Skeletal muscle satellite cell (primary cell): ENCODE measurements around the gene UQCRFS1. TPM values are rescaled to one million over a fixed set of nuclear protein-coding genes. Genes with fewer than 3 reads are reported as not detected.
"Not testable (repeated sequence)": the region's sequence is repeated elsewhere in the genome, so short reads cannot be mapped to it uniquely, and the experiment has no call there.

Source experiments
- H3K27me3 ChIP-seq: 2 replicates; pipeline ENCODE4 v1.7.0; 2013; ENCODE audit warnings: low read length; ENCODE audit not compliant: control insufficient read depth, insufficient read depth
- H3K36me3 ChIP-seq: 2 replicates; pipeline ENCODE4 v1.7.0; 2013; ENCODE audit warnings: mild to moderate bottlenecking, control low read depth, low read length; ENCODE audit not compliant: insufficient read depth
- H3K4me1 ChIP-seq: 2 replicates; pipeline ENCODE4 v1.7.0; 2013; ENCODE audit warnings: low read length; ENCODE audit not compliant: control insufficient read depth, insufficient read depth
- H3K4me2 ChIP-seq: 2 replicates; pipeline ENCODE4 v1.7.0; 2013; ENCODE audit warnings: mild to moderate bottlenecking, low read length
- H3K4me3 ChIP-seq: 2 replicates; pipeline ENCODE4 v1.7.0; 2013; ENCODE audit warnings: low read length
- H3K9ac ChIP-seq: 2 replicates; pipeline ENCODE4 v1.7.0; 2013; ENCODE audit warnings: mild to moderate bottlenecking, low read depth, low read length, moderate library complexity
- H3K9me3 ChIP-seq: replicated peaks from 2 replicates; pipeline ENCODE4 v1.7.0; 2013; ENCODE audit warnings: mild to moderate bottlenecking, control low read depth, low read length
- total RNA-seq: library from RNA; depleted of rRNA; stranded (reverse); fragments of >200 nt; gene quantifications from 2 replicates; pipeline ENCODE4 v1.2.3, GENCODE V29; 2012; rRNA removed

UQCRFS1 gene
- 37.8 and 38.7 TPM in 2 replicates for total RNA-seq

GRCh38 chr19:29212648-29213573 lies at the start of gene UQCRFS1:
Gene UQCRFS1 (minus strand): TSS chr19:29213151. CDS start chr19:29213118, 33 bp downstream.
- H3K9ac ChIP-seq, result peak within 1 kb of the TSS; percentile 99
- H3K4me3 ChIP-seq, result peak within 1 kb of the TSS; percentile 95
- H3K36me3 ChIP-seq, result no peaks in the 10 kb centered on the region
- no peaks in the 10 kb centered on the region for H3K9me3 ChIP-seq
- H3K4me2 ChIP-seq, result peak within 1 kb of the TSS; percentile 98
- H3K27me3 ChIP-seq, result peaks cover 6% of the 10 kb centered on the region
- peaks cover 10% of the 10 kb centered on the region for H3K4me1 ChIP-seq

GRCh38 chr19:29262085-29262484 lies 49.1 kb upstream of the UQCRFS1 start:
- Histone ChIP-seq H3K27me3 (peaks cover 9% of the 10 kb centered on the region), H3K9ac (no peak overlapping the region), H3K4me1 (no peaks in the 10 kb centered on the region), H3K4me3 (no peak overlapping the region), H3K4me2 (no peak overlapping the region), H3K36me3 (no peaks in the 10 kb centered on the region), H3K9me3 (no peaks in the 10 kb centered on the region)

GRCh38 chr19:29260477-29261317 lies 47.7 kb upstream of the UQCRFS1 start:
- H3K4me2 ChIP-seq, result no peak overlapping the region
- H3K4me1 ChIP-seq, result no peaks in the 10 kb centered on the region
- peaks cover 9% of the 10 kb centered on the region for H3K27me3 ChIP-seq
- no peak overlapping the region for H3K9ac ChIP-seq
- no peaks in the 10 kb centered on the region for H3K9me3 ChIP-seq
- H3K4me3 ChIP-seq, result no peak overlapping the region
- no peaks in the 10 kb centered on the region for H3K36me3 ChIP-seq

GRCh38 chr19:29259867-29260281 lies 46.9 kb upstream of the UQCRFS1 start:
- no peaks in the 10 kb centered on the region for H3K36me3 ChIP-seq
- H3K4me1 ChIP-seq, result no peaks in the 10 kb centered on the region
- no peak overlapping the region for H3K4me3 ChIP-seq
- H3K9ac ChIP-seq, result no peak overlapping the region
- no peaks in the 10 kb centered on the region for H3K9me3 ChIP-seq
- H3K4me2 ChIP-seq, result no peak overlapping the region
- peaks cover 9% of the 10 kb centered on the region for H3K27me3 ChIP-seq

- Histone ChIP-seq H3K4me3 (no peak overlapping the region), H3K4me2 (no peak overlapping the region), H3K9ac (no peak overlapping the region), H3K4me1 (no peaks in the 10 kb centered on the region), H3K36me3 (no peaks in the 10 kb centered on the region), H3K9me3 (no peaks in the 10 kb centered on the region), H3K27me3 (peaks cover 9% of the 10 kb centered on the region)
These were observed 46.2 kb upstream of the UQCRFS1 start for GRCh38 chr19:29259153-29259552.

- H3K36me3 ChIP-seq, result no peaks in the 10 kb centered on the region
- H3K27me3 ChIP-seq, result no peaks in the 10 kb centered on the region
- H3K4me3 ChIP-seq, result no peak overlapping the region
- H3K4me2 ChIP-seq, result no peak overlapping the region
- no peak overlapping the region for H3K9ac ChIP-seq
- H3K4me1 ChIP-seq, result no peaks in the 10 kb centered on the region
- no peaks in the 10 kb centered on the region for H3K9me3 ChIP-seq
These were observed 43.6 kb upstream of the UQCRFS1 start for GRCh38 chr19:29256516-29256915.

- Histone ChIP-seq H3K9me3 (no peaks in the 10 kb centered on the region), H3K36me3 (no peaks in the 10 kb centered on the region), H3K4me1 (no peaks in the 10 kb centered on the region), H3K4me2 (no peak overlapping the region), H3K27me3 (no peaks in the 10 kb centered on the region), H3K4me3 (no peak overlapping the region), H3K9ac (no peak overlapping the region)
These were observed 43.0 kb upstream of the UQCRFS1 start for GRCh38 chr19:29255912-29256311.

- H3K27me3 ChIP-seq, result no peaks in the 10 kb centered on the region
- H3K9me3 ChIP-seq, result no peaks in the 10 kb centered on the region
- H3K4me1 ChIP-seq, result no peaks in the 10 kb centered on the region
- no peaks in the 10 kb centered on the region for H3K36me3 ChIP-seq
- no peak overlapping the region for H3K9ac ChIP-seq
- H3K4me3 ChIP-seq, result no peak overlapping the region
- H3K4me2 ChIP-seq, result no peak overlapping the region
These were observed 42.1 kb upstream of the UQCRFS1 start for GRCh38 chr19:29255006-29255405.

- H3K36me3 ChIP-seq, H3K9me3 ChIP-seq, H3K4me2 ChIP-seq, H3K4me1 ChIP-seq, H3K4me3 ChIP-seq, H3K27me3 ChIP-seq, H3K9ac ChIP-seq: not testable (repeated sequence)
These were observed 36.8 kb upstream of the UQCRFS1 start for GRCh38 chr19:29249798-29250197.

- Histone ChIP-seq H3K9me3 (no peaks in the 10 kb centered on the region), H3K4me3 (no peak overlapping the region), H3K36me3 (no peaks in the 10 kb centered on the region), H3K4me1 (no peaks in the 10 kb centered on the region), H3K4me2 (no peak overlapping the region), H3K27me3 (peaks cover 9% of the 10 kb centered on the region), H3K9ac (no peak overlapping the region)
These were observed 35.4 kb upstream of the UQCRFS1 start for GRCh38 chr19:29248332-29248844.

- H3K27me3 ChIP-seq, result peaks cover 9% of the 10 kb centered on the region
- no peak overlapping the region for H3K9ac ChIP-seq
- no peaks in the 10 kb centered on the region for H3K36me3 ChIP-seq
These were observed 34.9 kb upstream of the UQCRFS1 start for GRCh38 chr19:29247872-29248271.

More at GRCh38 chr19:29247872-29248271, 34.9 kb upstream of the UQCRFS1 start:
- H3K4me2 ChIP-seq, result no peak overlapping the region
- H3K4me3 ChIP-seq, result no peak overlapping the region
- no peaks in the 10 kb centered on the region for H3K9me3 ChIP-seq
- no peaks in the 10 kb centered on the region for H3K4me1 ChIP-seq
